Loucy (cell line): ENCODE results near the gene ULK3.

Experiments used
- H2AFZ ChIP-seq: fragments of 200-600 bp; sonication (generic); 2 replicates; pipeline ENCODE4 v1.6.0; 2016; ENCODE audit warnings: antibody characterized with exemption, mild to moderate bottlenecking, low read length, moderate library complexity
- H3F3A ChIP-seq: fragments of 200-600 bp; 2 replicates; pipeline ENCODE4 v1.6.0; 2016; ENCODE audit warnings: antibody characterized with exemption, low read depth, mild to moderate bottlenecking
- H3K27me3 ChIP-seq: fragments of 200-600 bp; sonication (generic); 2 replicates; pipeline ENCODE4 v1.6.1; 2014; ENCODE audit warnings: low read length, mild to moderate bottlenecking; ENCODE audit not compliant: insufficient read depth, poor library complexity, severe bottlenecking
- H3K36me3 ChIP-seq: fragments of 200-600 bp; sonication (generic); 2 replicates; pipeline ENCODE4 v1.6.1; 2016; ENCODE audit warnings: low read length; ENCODE audit not compliant: insufficient read depth
- H3K4me1 ChIP-seq: fragments of 200-600 bp; sonication (generic); 2 replicates; pipeline ENCODE4 v1.5.1; 2014; ENCODE audit warnings: low read length, mild to moderate bottlenecking; ENCODE audit not compliant: insufficient read depth, poor library complexity, severe bottlenecking
- H3K4me2 ChIP-seq: fragments of 200-600 bp; sonication (generic); 2 replicates; pipeline ENCODE4 v1.6.0; 2014; ENCODE audit warnings: antibody characterized with exemption, low read length, low read depth, mild to moderate bottlenecking; ENCODE audit not compliant: poor library complexity, severe bottlenecking
- H3K4me3 ChIP-seq: fragments of 200-600 bp; sonication (generic); 2 replicates; pipeline ENCODE4 v1.5.1; 2014; ENCODE audit warnings: low read length, mild to moderate bottlenecking, mixed read lengths; ENCODE audit not compliant: poor library complexity, severe bottlenecking
- H3K79me2 ChIP-seq: fragments of 200-600 bp; sonication (generic); 2 replicates; pipeline ENCODE4 v1.6.1; 2014; ENCODE audit warnings: low read length; ENCODE audit not compliant: insufficient read depth
- H3K9ac ChIP-seq: fragments of 200-600 bp; sonication (generic); 2 replicates; pipeline ENCODE4 v1.6.0; 2014; ENCODE audit warnings: mild to moderate bottlenecking, low read depth, low read length, moderate library complexity; ENCODE audit not compliant: poor library complexity, severe bottlenecking
- H3K9me2 ChIP-seq: fragments of 200-600 bp; sonication (generic); replicated peaks from 2 replicates; pipeline ENCODE4 v1.6.1; 2016; ENCODE audit warnings: low read depth, low read length, mixed read lengths
- H3K9me3 ChIP-seq: fragments of 200-600 bp; sonication (generic); 2 replicates; pipeline ENCODE4 v1.6.1; 2014; ENCODE audit warnings: mild to moderate bottlenecking, antibody characterized with exemption, low read length, low read depth; ENCODE audit not compliant: insufficient read depth
- H4K20me1 ChIP-seq: fragments of 200-600 bp; sonication (generic); 2 replicates; pipeline ENCODE4 v1.6.0; 2014; ENCODE audit warnings: antibody characterized with exemption, low read length, mild to moderate bottlenecking; ENCODE audit not compliant: insufficient read depth, poor library complexity, severe bottlenecking
- CTCF ChIP-seq: fragments of 200-600 bp; sonication (generic); conservative IDR thresholded peaks from 2 replicates; pipeline ENCODE4 v1.5.1; 2014; ENCODE audit warnings: mild to moderate bottlenecking, antibody characterized with exemption, low read length
- EZH2phosphoT487 ChIP-seq: fragments of 200-600 bp; IDR thresholded peaks from 2 replicates; pipeline ENCODE4 v1.6.1; 2018; ENCODE audit warnings: antibody characterized with exemption, mild to moderate bottlenecking, moderate library complexity, borderline replicate concordance

Gene ULK3

GRCh38 chr15:74873756-74874424 is 30.9 kb upstream of the ULK3 start:
- H2AFZ ChIP-seq: peak overlapping the region; percentile 96
- peak overlapping the region; percentile 98 for H3K4me2 ChIP-seq
- H3K79me2 ChIP-seq: peaks cover 40% of the 10 kb centered on the region
- no peaks in the 10 kb centered on the region for H3K27me3 ChIP-seq
- H3F3A ChIP-seq: peaks cover 18% of the 10 kb centered on the region
- H3K9ac ChIP-seq: peak overlapping the region; percentile 88
- peak overlapping the region; percentile 99 for H3K4me3 ChIP-seq
- H3K9me2 ChIP-seq: no peaks in the 10 kb centered on the region
- TF ChIP-seq CTCF (no peak), EZH2phosphoT487 (no peak)
- no peaks in the 10 kb centered on the region for H3K9me3 ChIP-seq
- H3K36me3 ChIP-seq: no peaks in the 10 kb centered on the region
- H4K20me1 ChIP-seq: peaks cover 28% of the 10 kb centered on the region
- H3K4me1 ChIP-seq: peaks cover 35% of the 10 kb centered on the region

- H3K9ac ChIP-seq: peak within 1 kb of the TSS; percentile 88
- H3K4me2 ChIP-seq: peak within 1 kb of the TSS; percentile 98
- H4K20me1 ChIP-seq: peaks cover 28% of the 10 kb centered on the region
- peaks cover 23% of the 10 kb centered on the region for H3F3A ChIP-seq
- no peaks in the 10 kb centered on the region for H3K27me3 ChIP-seq
- H3K9me3 ChIP-seq: no peaks in the 10 kb centered on the region
- peak within 1 kb of the TSS; percentile 99 for H3K4me3 ChIP-seq
- TF ChIP-seq EZH2phosphoT487 (no peak), CTCF (no peak)
- H3K9me2 ChIP-seq: no peaks in the 10 kb centered on the region
- H2AFZ ChIP-seq: peak within 1 kb of the TSS; percentile 96
- H3K36me3 ChIP-seq: no peaks in the 10 kb centered on the region
- peaks cover 42% of the 10 kb centered on the region for H3K4me1 ChIP-seq
- H3K79me2 ChIP-seq: peaks cover 42% of the 10 kb centered on the region
These were observed 30.2 kb upstream of the ULK3 start, which contains the start of gene SCAMP2 for GRCh38 chr15:74873036-74873755. SCAMP2 (minus strand) TSS chr15:74873365; CDS start chr15:74873255, 110 bp downstream.

- Histone ChIP-seq H3K9me2 (no peaks in the 10 kb centered on the region), H3K4me1 (peaks cover 47% of the 10 kb centered on the region), H3F3A (peaks cover 24% of the 10 kb centered on the region), H3K79me2 (peaks cover 44% of the 10 kb centered on the region), H3K9ac (peak overlapping the region; percentile 88), H3K4me2 (peak overlapping the region; percentile 96), H3K36me3 (no peaks in the 10 kb centered on the region), H3K27me3 (no peaks in the 10 kb centered on the region), H3K4me3 (peak overlapping the region; percentile 99), H3K9me3 (no peaks in the 10 kb centered on the region), H4K20me1 (peaks cover 30% of the 10 kb centered on the region), H2AFZ (peak overlapping the region; percentile 93)
- TF ChIP-seq CTCF: no peak
- TF ChIP-seq EZH2phosphoT487: no peak
These were observed 29.7 kb upstream of the ULK3 start for GRCh38 chr15:74872702-74873035.
